Measurements from ENCODE around the gene CD300LF.

- TF ChIP-seq CTCF (IDR thresholded peaks at IDR 0.05; ENCODE audit: poor library complexity) (no peak), EZH2 (IDR thresholded peaks at IDR 0.05; ENCODE audit: borderline replicate concordance) (no peak)
Measured at GRCh38 chr17:74725111-74725510, 12.4 kb upstream of the CD300LF start.

Measured in hepatocyte (in vitro differentiated cells).